ENCODE measurements around the gene SDF4.
"Not testable (repeated sequence)": the region's sequence is repeated elsewhere in the genome, so short reads cannot be mapped to it uniquely, and the experiment has no call there.

SDF4 gene

GRCh38 chr1:1183833-1184775, 47.7 kb downstream of the SDF4 start:
- in situ Hi-C loops (cut with HindIII; ENCODE audit: low pct_unique_long_range_greater_than_20kb, low sequenced_read_pairs), result no loop called here
- TF ChIP-seq JUND (IDR thresholded peaks at IDR 0.05; ENCODE audit: low read depth), result no peak
- no peak for DNase-seq (ENCODE audit: low read depth in 1 of 2, low spot score in 1 of 2)

GRCh38 chr1:1183221-1183747, 48.5 kb downstream of the SDF4 start:
- DNase-seq (ENCODE audit: low read depth in 1 of 2, low spot score in 1 of 2), result no peak
- in situ Hi-C loops (cut with HindIII; ENCODE audit: low pct_unique_long_range_greater_than_20kb, low sequenced_read_pairs), result no loop called here
- no peak for TF ChIP-seq JUND (IDR thresholded peaks at IDR 0.05; ENCODE audit: low read depth)

GRCh38 chr1:1182491-1183220, 49.1 kb downstream of the SDF4 start:
- TF ChIP-seq JUND (IDR thresholded peaks at IDR 0.05; ENCODE audit: low read depth), result no peak
- in situ Hi-C loops (cut with HindIII; ENCODE audit: low pct_unique_long_range_greater_than_20kb, low sequenced_read_pairs), result no loop called here
- no peak for DNase-seq (ENCODE audit: low read depth in 1 of 2, low spot score in 1 of 2)

GRCh38 chr1:1181938-1182410, 49.8 kb downstream of the SDF4 start:
- TF ChIP-seq JUND (IDR thresholded peaks at IDR 0.05; ENCODE audit: low read depth), result no peak
- DNase-seq (ENCODE audit: low read depth in 1 of 2, low spot score in 1 of 2), result no peak
- in situ Hi-C loops (cut with HindIII; ENCODE audit: low pct_unique_long_range_greater_than_20kb, low sequenced_read_pairs), result no loop called here

- in situ Hi-C loops (cut with HindIII; ENCODE audit: low pct_unique_long_range_greater_than_20kb, low sequenced_read_pairs), result no loop called here
- no peak for TF ChIP-seq JUND (IDR thresholded peaks at IDR 0.05; ENCODE audit: low read depth)
- DNase-seq (ENCODE audit: low read depth in 1 of 2, low spot score in 1 of 2), result no peak
Measured at GRCh38 chr1:1181129-1181937, 50.5 kb downstream of the SDF4 start.

GRCh38 chr1:1179983-1180861, 51.6 kb downstream of the SDF4 start:
- no peak for DNase-seq (ENCODE audit: low read depth in 1 of 2, low spot score in 1 of 2)
- no peak for TF ChIP-seq JUND (IDR thresholded peaks at IDR 0.05; ENCODE audit: low read depth)
- in situ Hi-C loops (cut with HindIII; ENCODE audit: low pct_unique_long_range_greater_than_20kb, low sequenced_read_pairs), result no loop called here

GRCh38 chr1:1179346-1179982, 52.3 kb downstream of the SDF4 start:
- no peak for DNase-seq (ENCODE audit: low read depth in 1 of 2, low spot score in 1 of 2)
- in situ Hi-C loops (cut with HindIII; ENCODE audit: low pct_unique_long_range_greater_than_20kb, low sequenced_read_pairs), result no loop called here

GRCh38 chr1:1178794-1179331, 52.9 kb downstream of the SDF4 start:
- in situ Hi-C loops (cut with HindIII; ENCODE audit: low pct_unique_long_range_greater_than_20kb, low sequenced_read_pairs), result no loop called here
- no peak for DNase-seq (ENCODE audit: low read depth in 1 of 2, low spot score in 1 of 2)
- no peak for TF ChIP-seq JUND (IDR thresholded peaks at IDR 0.05; ENCODE audit: low read depth)

More at GRCh38 chr1:1179346-1179982, 52.3 kb downstream of the SDF4 start:
- TF ChIP-seq JUND (IDR thresholded peaks at IDR 0.05; ENCODE audit: low read depth), result no peak

- no peak for DNase-seq (ENCODE audit: low read depth in 1 of 2, low spot score in 1 of 2)
- no peak for TF ChIP-seq JUND (IDR thresholded peaks at IDR 0.05; ENCODE audit: low read depth)
- in situ Hi-C loops (cut with HindIII; ENCODE audit: low pct_unique_long_range_greater_than_20kb, low sequenced_read_pairs), result no loop called here
Measured at GRCh38 chr1:1177452-1178206, 54.2 kb downstream of the SDF4 start.

- DNase-seq (ENCODE audit: low read depth in 1 of 2, low spot score in 1 of 2), result no peak
- in situ Hi-C loops (cut with HindIII; ENCODE audit: low pct_unique_long_range_greater_than_20kb, low sequenced_read_pairs), result no loop called here
- TF ChIP-seq JUND (IDR thresholded peaks at IDR 0.05; ENCODE audit: low read depth), result no peak
Measured at GRCh38 chr1:1176931-1177330, 54.9 kb downstream of the SDF4 start.

GRCh38 chr1:1176063-1176761, 55.6 kb downstream of the SDF4 start:
- in situ Hi-C loops (cut with HindIII; ENCODE audit: low pct_unique_long_range_greater_than_20kb, low sequenced_read_pairs); DNase-seq (ENCODE audit: low read depth in 1 of 2, low spot score in 1 of 2): not testable (repeated sequence)
